Activated T-cell treated with anti-CD3 and anti-CD28 coated beads for 4 hours (primary cell): Measurements from ENCODE around the gene UXT.

ENCODE experiments used
- DNase-seq: peaks from one replicate; pipeline ENCODE4 v3.0.0-alpha.2; 2020

The UXT gene

GRCh38 chrX:47648376-47648775 is 10.6 kb downstream of the UXT start:
- no peak for DNase-seq

GRCh38 chrX:47646636-47647035 is 12.3 kb downstream of the UXT start:
- no peak for DNase-seq

DNA sequence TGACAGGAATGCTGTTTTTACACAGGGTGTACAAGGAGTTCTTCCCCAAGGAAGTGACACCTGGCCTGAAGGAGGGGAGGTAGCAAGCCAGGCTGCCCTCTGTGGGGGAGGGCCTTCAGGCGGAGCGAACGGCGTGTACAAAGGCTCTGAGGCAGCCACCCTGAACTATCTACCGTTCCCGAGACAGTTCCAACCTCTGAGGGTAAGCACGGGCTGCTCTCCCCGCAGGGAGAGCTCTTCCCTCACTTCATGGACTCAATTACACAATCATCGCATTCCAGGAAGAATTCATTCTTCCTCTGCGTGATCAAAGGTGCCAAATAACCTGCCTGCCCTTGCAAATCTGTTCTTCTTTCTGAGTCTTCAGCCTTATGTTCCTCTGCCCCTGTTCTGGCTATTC is 13.4 kb downstream of the UXT start:
- no peak for DNase-seq

DNA sequence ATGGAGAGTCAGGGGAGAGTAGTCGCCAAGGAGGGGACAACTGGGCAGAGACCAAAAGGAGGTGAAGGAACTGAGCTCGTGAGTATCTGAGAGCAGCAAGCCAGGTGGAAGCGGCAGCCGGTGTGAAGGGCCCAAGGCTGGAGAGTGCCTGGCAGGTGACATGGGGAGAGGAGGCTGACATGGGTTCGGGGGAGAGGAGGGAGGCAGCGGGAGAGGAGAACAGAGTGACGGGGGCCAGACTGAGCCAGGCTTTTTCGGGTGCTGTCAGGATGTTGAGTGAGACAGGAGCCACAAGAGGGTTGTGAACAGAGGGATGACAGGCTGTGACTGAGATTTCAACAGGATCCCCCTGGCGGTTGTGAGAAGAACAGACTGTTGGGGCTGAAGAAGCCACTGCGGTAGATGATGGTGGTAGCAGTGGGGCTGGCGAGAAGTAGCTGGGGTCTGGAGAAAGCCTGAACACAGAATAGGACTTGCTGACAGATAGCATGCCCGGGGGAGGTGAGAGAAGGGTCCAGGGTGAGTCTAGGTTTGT is 14.4 kb downstream of the UXT start:
- DNase-seq: no peak

DNA sequence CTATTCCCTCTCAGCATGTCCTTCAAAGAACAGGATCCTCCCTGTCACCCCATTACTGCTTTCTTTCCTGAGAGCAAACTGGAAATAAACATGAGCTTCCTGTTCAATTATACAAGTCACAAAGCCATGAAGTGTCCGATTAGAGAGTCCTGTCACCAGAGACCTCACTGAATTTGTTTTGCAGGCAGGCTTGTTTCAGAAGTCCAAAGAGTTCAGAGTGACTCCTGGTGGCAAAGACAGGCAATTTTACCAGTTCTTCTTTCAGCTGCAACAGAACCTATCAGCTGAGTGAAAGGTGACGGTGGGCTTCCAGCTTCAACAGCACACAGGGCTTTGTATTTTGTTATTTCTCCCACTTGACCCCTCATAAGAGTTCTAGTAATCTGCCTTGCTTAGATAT is 15.1 kb downstream of the UXT start:
- DNase-seq: no peak

DNA sequence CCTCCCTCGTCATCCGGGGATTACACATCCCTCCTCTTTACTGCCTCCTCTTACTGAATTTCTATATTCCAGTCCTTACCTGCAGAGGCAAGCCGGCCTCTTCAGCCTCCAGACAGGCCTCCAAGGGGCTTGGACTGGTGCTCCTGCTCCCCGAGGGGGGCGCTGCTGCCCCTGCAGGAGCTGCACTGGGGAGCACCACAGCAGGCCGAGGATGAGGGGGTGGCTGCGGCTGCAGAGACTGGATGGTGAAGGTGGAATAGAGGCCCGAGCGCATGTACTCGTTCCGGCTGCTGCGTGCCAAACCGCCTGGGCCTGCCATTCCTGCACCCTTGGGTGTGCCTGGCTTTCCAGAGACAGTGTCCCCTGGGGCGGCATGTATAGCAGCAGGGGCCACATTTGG is 20.2 kb downstream of the UXT start:
- no peak for DNase-seq

- no peak for DNase-seq
These were observed 21.3 kb downstream of the UXT start for GRCh38 chrX:47637546-47638195.

DNA sequence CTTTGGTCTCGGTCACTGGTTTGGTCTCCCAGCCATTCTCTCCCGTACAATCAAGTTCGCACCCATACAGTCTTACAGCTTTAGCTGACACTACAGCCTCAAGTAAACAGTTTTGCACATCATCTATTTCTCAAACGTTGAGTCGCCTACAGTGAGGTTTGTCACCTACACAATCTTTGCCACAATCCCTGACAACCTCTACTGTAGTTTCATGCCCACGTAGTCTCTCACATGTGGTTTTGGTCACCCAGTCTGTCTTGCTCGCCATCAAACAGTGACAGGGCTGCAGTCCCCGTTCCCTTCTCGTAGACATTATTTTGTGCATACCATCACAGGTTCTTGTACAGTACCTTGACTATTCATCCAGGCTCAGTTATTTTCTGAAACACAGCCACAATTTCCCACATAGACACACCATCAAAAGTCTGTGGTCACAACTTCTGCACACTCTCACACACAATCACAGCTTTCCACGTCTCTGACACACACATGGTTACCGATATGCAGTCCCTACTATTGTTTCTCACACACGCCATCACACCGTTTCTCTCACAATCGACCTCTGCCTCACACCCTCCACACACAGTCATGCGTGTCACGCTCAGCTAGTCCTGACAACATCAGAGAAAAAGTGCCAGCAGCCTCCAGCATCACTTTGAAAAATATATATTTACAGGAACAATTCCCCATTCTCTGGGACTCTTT is 24.0 kb downstream of the UXT start:
- DNase-seq: no peak

GRCh38 chrX:47633689-47634590 is 25.0 kb downstream of the UXT start:
- DNase-seq: no peak

- DNase-seq: no peak
These were observed 26.3 kb downstream of the UXT start for GRCh38 chrX:47632666-47633065.

DNA sequence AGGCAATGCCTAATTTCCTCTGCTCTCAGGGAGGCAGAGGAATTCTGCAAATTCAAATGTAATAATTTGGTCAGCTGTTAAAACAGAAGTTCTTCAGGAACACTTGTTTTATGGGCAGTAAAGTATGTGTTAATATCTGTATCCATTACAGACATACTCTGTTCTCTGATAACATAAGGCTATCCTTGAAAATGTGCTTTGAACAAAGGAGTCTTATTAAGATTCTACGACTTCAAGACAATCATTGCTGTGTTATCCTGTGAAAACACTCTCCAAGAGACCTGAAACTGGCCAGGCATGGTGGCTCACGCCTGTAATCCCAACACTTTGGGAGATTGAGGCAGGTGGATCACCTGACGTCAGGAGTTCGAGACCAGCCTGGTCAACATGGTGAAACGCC is 27.3 kb downstream of the UXT start:
- no peak for DNase-seq

DNA sequence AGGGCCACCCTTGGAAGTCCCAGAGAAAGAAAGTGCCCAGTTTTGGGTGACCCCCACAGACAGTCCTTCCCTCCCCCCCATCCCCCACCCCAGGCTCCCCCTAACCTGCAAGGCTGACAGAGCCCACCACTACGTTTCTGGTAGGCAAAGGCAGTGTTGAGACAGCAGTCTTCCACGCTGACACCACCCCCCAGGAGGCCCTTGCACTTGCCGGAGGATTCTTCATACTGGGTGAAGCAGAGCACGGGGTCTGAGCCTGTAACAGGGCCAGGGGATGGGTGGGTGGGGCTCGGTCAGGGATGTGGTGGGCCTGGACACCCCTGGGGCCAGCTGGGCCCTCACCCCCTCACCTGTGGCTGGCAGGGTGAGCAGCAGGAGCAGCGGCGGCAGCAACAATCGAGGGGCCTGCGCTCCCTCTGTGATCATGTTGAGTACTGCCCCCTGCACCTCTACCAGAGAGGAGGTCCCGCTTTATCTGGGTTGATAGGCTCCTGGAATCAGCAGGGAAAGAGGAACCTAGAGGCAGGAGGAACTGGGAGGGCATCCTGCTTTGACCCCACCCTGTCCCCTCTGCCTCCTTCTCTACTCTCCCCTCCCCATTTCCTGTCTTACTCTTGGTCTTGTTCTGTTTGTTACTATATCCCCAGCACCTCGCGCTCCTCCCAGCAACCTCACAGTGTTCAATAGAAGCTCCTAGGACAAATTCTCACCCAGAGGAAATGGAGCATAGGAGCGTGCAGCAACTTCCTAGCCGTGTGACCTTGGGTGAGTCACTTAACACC is 29.4 kb downstream of the UXT start, which contains the start of gene CFP:
TSS of gene CFP (minus strand) at position 512 of the 782 bp plus-strand sequence. CDS start at position 426, 86 bp downstream.
- no peak for DNase-seq

GRCh38 chrX:47628982-47629381 is 30.0 kb downstream of the UXT start:
- no peak for DNase-seq

DNA sequence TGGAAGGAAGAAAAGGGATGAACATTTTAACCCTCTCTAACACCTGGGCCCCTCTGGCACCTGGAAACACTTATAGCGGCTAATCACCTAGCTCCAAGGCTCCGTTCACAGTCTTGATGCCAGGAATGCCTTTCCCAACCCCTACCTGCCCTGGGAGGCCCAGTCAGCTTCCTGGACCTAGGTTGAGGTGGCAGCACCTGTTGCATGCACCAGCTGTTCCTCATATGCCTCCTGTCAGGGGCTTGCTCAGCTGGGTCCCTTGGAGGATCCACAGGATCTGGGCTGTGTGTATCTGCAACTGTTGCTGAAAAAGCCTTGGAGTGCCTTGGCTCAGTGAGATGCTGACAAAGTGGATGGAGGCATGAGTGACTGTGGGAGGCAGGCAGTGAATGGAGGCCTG is 33.6 kb downstream of the UXT start:
- no peak for DNase-seq

- no peak for DNase-seq
These were observed 35.4 kb downstream of the UXT start for GRCh38 chrX:47623540-47624027.

DNA sequence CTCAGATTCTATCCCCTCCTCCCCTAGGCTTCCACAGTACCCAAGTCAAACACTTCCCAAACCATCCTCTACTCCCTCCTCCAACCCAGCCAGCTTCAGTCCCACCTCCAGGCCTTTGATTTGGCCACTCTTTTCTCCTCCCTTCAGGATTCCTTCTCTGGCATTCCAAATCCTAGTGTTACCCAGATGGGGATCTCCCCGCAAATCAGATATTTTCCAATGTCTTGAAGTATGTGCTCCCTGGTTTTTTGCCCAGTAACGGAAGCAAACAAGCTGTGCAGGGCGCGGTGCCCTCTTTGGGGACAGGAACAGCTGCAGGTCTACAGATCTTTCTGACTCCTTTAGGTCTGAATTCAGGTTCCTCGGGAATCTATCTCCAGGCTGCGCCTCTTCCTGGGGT is 37.1 kb downstream of the UXT start:
- DNase-seq: no peak

DNA sequence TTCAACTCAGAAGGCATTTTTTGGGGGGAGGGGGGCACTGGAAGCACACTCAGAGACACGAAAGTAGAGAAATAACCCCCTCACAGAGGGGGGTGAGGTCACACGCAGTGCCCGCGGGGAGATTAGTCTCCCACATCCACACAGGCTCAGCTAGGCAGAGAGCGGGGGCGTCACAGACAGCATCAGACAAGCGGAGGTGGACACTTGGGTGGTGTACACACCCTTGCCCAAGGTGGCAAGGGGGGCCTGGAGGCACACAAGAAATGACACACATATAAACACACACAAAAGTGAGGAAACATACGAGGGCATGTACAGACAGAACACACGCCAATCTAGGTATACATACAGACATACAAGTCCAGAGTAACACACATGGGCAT is 38.7 kb downstream of the UXT start:
- DNase-seq: no peak

DNA sequence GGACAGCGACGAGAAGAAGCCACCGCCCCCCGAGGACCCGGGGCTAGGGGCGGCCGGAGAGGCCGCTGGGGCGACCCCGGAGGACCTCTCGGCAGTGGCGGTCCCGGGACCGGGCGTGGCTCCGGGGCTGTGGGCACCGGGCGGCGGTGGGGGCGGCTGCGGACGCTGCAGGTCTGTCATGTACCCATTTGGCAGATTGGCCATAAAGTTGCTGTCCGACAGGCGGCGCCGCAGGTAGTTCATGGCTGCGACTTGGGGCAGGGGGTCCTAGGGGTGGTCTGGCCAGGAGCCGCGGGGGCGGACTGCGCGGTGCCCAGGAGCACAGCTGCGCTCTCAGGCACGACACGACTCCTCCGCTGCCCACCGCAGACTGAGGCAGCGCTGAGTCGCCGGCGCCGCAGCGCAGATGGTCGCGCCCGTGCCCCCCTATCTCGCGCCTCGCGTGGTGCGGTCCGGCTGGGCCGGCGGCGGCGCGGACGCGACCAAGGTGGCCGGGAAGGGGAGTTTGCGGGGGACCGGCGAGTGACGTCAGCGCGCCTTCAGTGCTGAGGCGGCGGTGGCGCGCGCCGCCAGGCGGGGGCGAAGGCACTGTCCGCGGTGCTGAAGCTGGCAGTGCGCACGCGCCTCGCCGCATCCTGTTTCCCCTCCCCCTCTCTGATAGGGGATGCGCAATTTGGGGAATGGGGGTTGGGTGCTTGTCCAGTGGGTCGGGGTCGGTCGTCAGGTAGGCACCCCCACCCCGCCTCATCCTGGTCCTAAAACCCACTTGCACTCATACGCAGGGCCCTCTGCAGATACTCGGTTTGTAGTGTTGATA is 39.3 kb downstream of the UXT start, which contains the start of gene SYN1:
TSS of gene SYN1 (minus strand) at position 372 of the 817 bp plus-strand sequence. CDS start at position 243, 129 bp downstream.
- peak; percentile 59 for DNase-seq

GRCh38 chrX:47618923-47619485 is 40.0 kb downstream of the UXT start:
- DNase-seq: no peak

- no peak for DNase-seq
These were observed 44.4 kb downstream of the UXT start for GRCh38 chrX:47614618-47615017.

DNA sequence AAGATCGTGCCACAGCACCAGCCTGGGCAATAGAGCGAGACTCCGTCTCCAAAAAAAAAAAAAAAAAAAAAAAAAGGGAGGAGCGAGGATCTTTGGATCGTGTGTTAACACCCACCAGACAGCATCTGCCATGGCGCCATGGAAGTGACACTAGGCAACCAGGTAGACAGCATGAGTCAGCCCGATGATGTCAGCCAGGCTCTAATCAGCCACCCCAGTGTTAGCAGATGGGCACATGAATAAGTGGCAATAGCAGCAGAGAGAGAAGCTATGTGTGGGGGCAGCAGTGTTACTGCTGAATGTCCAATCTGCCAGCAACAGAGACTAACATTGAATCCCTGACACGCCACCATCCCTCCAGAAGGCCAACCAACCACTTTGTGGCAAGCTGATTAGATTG is 45.9 kb downstream of the UXT start:
- no peak for DNase-seq
